Measurements from ENCODE around the gene ACAP2.
A peak's percentile ranks its signal among the peaks of the same experiment; 100 is the strongest.
"Not testable (repeated sequence)": the region's sequence is repeated elsewhere in the genome, so short reads cannot be mapped to it uniquely, and the experiment has no call there.

The ACAP2 gene

GRCh38 chr3:195291121-195291520 lies 151.7 kb downstream of the ACAP2 start:
- POLR2A ChIA-PET: no interaction called here
- DNase-seq (ENCODE audit: extremely low spot score): no peak
- CTCF ChIA-PET: no interaction called here
- no peak for TF ChIP-seq NFRKB (IDR thresholded peaks at IDR 0.05)
- TF ChIP-seq LEF1 (IDR thresholded peaks at IDR 0.05; ENCODE audit: borderline replicate concordance): no peak
- no peak for TF ChIP-seq FOXM1 (IDR thresholded peaks at IDR 0.05; ENCODE audit: borderline replicate concordance)
- TF ChIP-seq CTBP1 (IDR thresholded peaks at IDR 0.05; ENCODE audit: borderline replicate concordance): no peak
- TF ChIP-seq ARNT (IDR thresholded peaks at IDR 0.05): no peak
- no peak for TF ChIP-seq HDGF (IDR thresholded peaks at IDR 0.05; ENCODE audit: borderline replicate concordance)
- TF ChIP-seq TARDBP (IDR thresholded peaks at IDR 0.05): no peak
- TF ChIP-seq SUZ12 (IDR thresholded peaks at IDR 0.05): no peak
- no peak for TF ChIP-seq FOXA1 (IDR thresholded peaks at IDR 0.05)
- no peak for TF ChIP-seq ELF4 (IDR thresholded peaks at IDR 0.05)
- TF ChIP-seq BHLHE40 (IDR thresholded peaks at IDR 0.05; ENCODE audit: borderline replicate concordance): no peak
- no peak for TF ChIP-seq ZNF384 (IDR thresholded peaks at IDR 0.05)
- no peak for TF ChIP-seq PKNOX1 (IDR thresholded peaks at IDR 0.05)
- no peak for TF ChIP-seq L3MBTL2 (conservative IDR thresholded peaks at IDR 0.05)
- no peak for TF ChIP-seq FOXK2 (IDR thresholded peaks at IDR 0.05)
- TF ChIP-seq SP1 (IDR thresholded peaks at IDR 0.05): no peak

- POLR2A ChIA-PET; CTCF ChIA-PET; DNase-seq (ENCODE audit: extremely low spot score): not testable (repeated sequence)
Measured at GRCh38 chr3:195290643-195291042, 152.2 kb downstream of the ACAP2 start.

GRCh38 chr3:195286115-195286872 lies 156.5 kb downstream of the ACAP2 start:
- TF ChIP-seq L3MBTL2 (conservative IDR thresholded peaks at IDR 0.05): no peak
- no peak for TF ChIP-seq SUZ12 (IDR thresholded peaks at IDR 0.05)
- no peak for TF ChIP-seq CTBP1 (IDR thresholded peaks at IDR 0.05; ENCODE audit: borderline replicate concordance)
- TF ChIP-seq ZNF384 (IDR thresholded peaks at IDR 0.05): no peak
- TF ChIP-seq TARDBP (IDR thresholded peaks at IDR 0.05): no peak
- no peak for TF ChIP-seq FOXA1 (IDR thresholded peaks at IDR 0.05)
- TF ChIP-seq SP1 (IDR thresholded peaks at IDR 0.05): no peak
- TF ChIP-seq HDGF (IDR thresholded peaks at IDR 0.05; ENCODE audit: borderline replicate concordance): no peak
- no peak for TF ChIP-seq BHLHE40 (IDR thresholded peaks at IDR 0.05; ENCODE audit: borderline replicate concordance)
- no peak for TF ChIP-seq FOXK2 (IDR thresholded peaks at IDR 0.05)
- POLR2A ChIA-PET: no interaction called here
- CTCF ChIA-PET: interaction anchor here (1.1 kb wide), 1 partner anchor 15 kb away, joined by 3 read pairs; the partner anchor contains the start of gene XXYLT1
- DNase-seq (ENCODE audit: extremely low spot score): no peak

- POLR2A ChIA-PET: no interaction called here
- TF ChIP-seq PKNOX1 (IDR thresholded peaks at IDR 0.05) (peak; percentile 29; the same call in 1 of the 2 replicates), ZNF384 (IDR thresholded peaks at IDR 0.05) (no peak)
- CTCF ChIA-PET: no interaction called here
- no peak for DNase-seq (ENCODE audit: extremely low spot score)
Measured at GRCh38 chr3:195285372-195285771, 157.4 kb downstream of the ACAP2 start.

- TF ChIP-seq FOXK2 (IDR thresholded peaks at IDR 0.05) (no peak), FOXA1 (IDR thresholded peaks at IDR 0.05) (no peak), NFRKB (IDR thresholded peaks at IDR 0.05) (no peak), LEF1 (IDR thresholded peaks at IDR 0.05; ENCODE audit: borderline replicate concordance) (no peak), CTBP1 (IDR thresholded peaks at IDR 0.05; ENCODE audit: borderline replicate concordance) (no peak), ELF4 (IDR thresholded peaks at IDR 0.05) (no peak), FOXM1 (IDR thresholded peaks at IDR 0.05; ENCODE audit: borderline replicate concordance) (no peak), ZNF384 (IDR thresholded peaks at IDR 0.05) (no peak), ARNT (IDR thresholded peaks at IDR 0.05) (no peak), SP1 (IDR thresholded peaks at IDR 0.05) (no peak), L3MBTL2 (conservative IDR thresholded peaks at IDR 0.05) (no peak), SUZ12 (IDR thresholded peaks at IDR 0.05) (no peak), PKNOX1 (IDR thresholded peaks at IDR 0.05) (no peak)
- POLR2A ChIA-PET: no interaction called here
- CTCF ChIA-PET: interaction anchor here (0.6 kb wide), 1 partner anchor 788 kb away, joined by 4 read pairs; no protein-coding TSS in a partner anchor
- no peak for DNase-seq (ENCODE audit: extremely low spot score)
Measured at GRCh38 chr3:195284842-195285241, 158.0 kb downstream of the ACAP2 start.

GRCh38 chr3:195282961-195283360 lies 159.9 kb downstream of the ACAP2 start:
- POLR2A ChIA-PET: no interaction called here
- TF ChIP-seq BHLHE40 (IDR thresholded peaks at IDR 0.05; ENCODE audit: borderline replicate concordance) (no peak), TARDBP (IDR thresholded peaks at IDR 0.05) (no peak), SUZ12 (IDR thresholded peaks at IDR 0.05) (no peak), L3MBTL2 (conservative IDR thresholded peaks at IDR 0.05) (no peak), FOXA1 (IDR thresholded peaks at IDR 0.05) (no peak), SP1 (IDR thresholded peaks at IDR 0.05) (no peak)
- DNase-seq (ENCODE audit: extremely low spot score): no peak
- CTCF ChIA-PET: no interaction called here

Data from HEK293T (cell line).